ENCODE results near the gene MSLN. TPM values are rescaled to one million over a fixed set of nuclear protein-coding genes. Genes with fewer than 3 reads are reported as not detected.

Gene MSLN
- total and polyA plus RNA-seq, 2 donors (not counting 3 experiments of a cell fraction or from before 2014, with no cell fraction given): not detected

- no peaks in the 10 kb centered on the region for H3K79me2 ChIP-seq (ENCODE audit: control insufficient read depth, insufficient read depth, low read length)
- no peaks in the 10 kb centered on the region for H3K36me3 ChIP-seq (ENCODE audit: control insufficient read depth in 2 of 2, extremely low read depth in 1 of 2, insufficient read depth in 2 of 2, low read length in 2 of 2)
- TF ChIP-seq POLR2A (IDR thresholded peaks at IDR 0.05; ENCODE audit: low read depth, low read length): peak; percentile 21
- no peak for TF ChIP-seq GATA2 (IDR thresholded peaks at IDR 0.05; ENCODE audit: insufficient read depth, insufficient read length, low read depth, low read length)
- TF ChIP-seq POLR2AphosphoS5 (IDR thresholded peaks at IDR 0.05; ENCODE audit: insufficient read depth, low read depth, low read length): no peak
- peaks cover 27% of the 10 kb centered on the region for H3K4me1 ChIP-seq (ENCODE audit: control insufficient read depth, extremely low read depth, insufficient read depth, low read length)
- no peaks in the 10 kb centered on the region for H3K9me1 ChIP-seq (replicated peaks; ENCODE audit: control insufficient read depth, extremely low read depth, insufficient read depth, low read length)
- ChIA-PET POLR2A (no interaction called here), CTCF (interaction anchor here (1.7 to 5.7 kb wide), 3 partner anchors 9 to 64 kb away, joined by 4 to 34 read pairs (median 8); partner anchors contain the start of genes CHTF18, METRN and RPUSD1)
- FAIRE-seq: no peak
- H3K9ac ChIP-seq (replicated peaks; ENCODE audit: extremely low read depth, insufficient read depth, low read length): no peak overlapping the region
- H3K4me3 ChIP-seq (replicated peaks in 1 of 3; ENCODE audit: insufficient read depth in 1 of 3, low read depth in 1 of 3, low read length in 3 of 3): no peak overlapping the region
- no peaks in the 10 kb centered on the region for H3K27me3 ChIP-seq (ENCODE audit: control insufficient read depth in 2 of 2, insufficient read depth in 2 of 2, low read length in 2 of 2)
- no peaks in the 10 kb centered on the region for H4K20me1 ChIP-seq (replicated peaks; ENCODE audit: control insufficient read depth, extremely low read depth, insufficient read depth, low read length)
- no peak overlapping the region for H2AFZ ChIP-seq (ENCODE audit: low read depth, low read length)
- H3K9me3 ChIP-seq (replicated peaks; ENCODE audit: control insufficient read depth, insufficient read depth, low read length): no peaks in the 10 kb centered on the region
- intact Hi-C loops (cut with micrococcal nuclease) (no loop called here), dilution Hi-C loops (cut with MboI; ENCODE audit: extremely low pct_ligation_motif_present, low sequenced_read_pairs) (no loop called here)
- H3K4me2 ChIP-seq (ENCODE audit: insufficient read depth, low read length): no peak overlapping the region
- BruUV-seq (replicated peaks): no TSS peak
- DNase-seq (ENCODE audit: low read depth, low spot score): no peak
- H3K27ac ChIP-seq (ENCODE audit: insufficient read depth, low read depth, low read length): no peak overlapping the region
Measured at GRCh38 chr16:724188-725040, 36.1 kb upstream of the MSLN start.

DNA sequence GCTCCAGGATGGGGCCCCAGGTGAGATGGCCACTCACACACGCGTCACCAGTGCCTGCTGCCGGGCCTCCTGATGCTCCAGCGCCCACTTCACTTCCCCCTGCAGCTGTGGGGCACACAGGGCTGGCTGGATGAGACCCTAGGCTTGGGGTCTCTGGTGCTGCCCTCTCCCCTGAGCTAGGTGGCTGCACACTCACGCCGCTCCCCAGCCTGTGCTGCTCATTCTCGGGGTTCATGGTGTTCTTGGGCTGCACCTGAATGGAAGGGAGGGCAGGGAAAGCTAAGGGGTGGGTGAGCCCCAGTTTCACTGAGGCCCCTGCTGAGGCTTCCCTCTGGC is 35.5 kb upstream of the MSLN start:
- Histone ChIP-seq H3K4me1 (ENCODE audit: control insufficient read depth, extremely low read depth, insufficient read depth, low read length) (peaks cover 25% of the 10 kb centered on the region), H3K9me1 (replicated peaks; ENCODE audit: control insufficient read depth, extremely low read depth, insufficient read depth, low read length) (no peaks in the 10 kb centered on the region), H4K20me1 (replicated peaks; ENCODE audit: control insufficient read depth, extremely low read depth, insufficient read depth, low read length) (no peaks in the 10 kb centered on the region), H3K4me2 (ENCODE audit: insufficient read depth, low read length) (no peak overlapping the region), H3K36me3 (ENCODE audit: control insufficient read depth in 2 of 2, extremely low read depth in 1 of 2, insufficient read depth in 2 of 2, low read length in 2 of 2) (no peaks in the 10 kb centered on the region), H3K4me3 (replicated peaks in 1 of 3; ENCODE audit: insufficient read depth in 1 of 3, low read depth in 1 of 3, low read length in 3 of 3) (no peak overlapping the region), H3K9me3 (replicated peaks; ENCODE audit: control insufficient read depth, insufficient read depth, low read length) (no peaks in the 10 kb centered on the region), H3K27ac (ENCODE audit: insufficient read depth, low read depth, low read length) (no peak overlapping the region), H3K79me2 (ENCODE audit: control insufficient read depth, insufficient read depth, low read length) (no peaks in the 10 kb centered on the region), H3K27me3 (ENCODE audit: control insufficient read depth in 2 of 2, insufficient read depth in 2 of 2, low read length in 2 of 2) (no peaks in the 10 kb centered on the region), H3K9ac (replicated peaks; ENCODE audit: extremely low read depth, insufficient read depth, low read length) (no peak overlapping the region), H2AFZ (ENCODE audit: low read depth, low read length) (no peak overlapping the region)
- FAIRE-seq: no peak
- dilution Hi-C loops (cut with MboI; ENCODE audit: extremely low pct_ligation_motif_present, low sequenced_read_pairs) (no loop called here), intact Hi-C loops (cut with micrococcal nuclease) (no loop called here)
- DNase-seq (ENCODE audit: low read depth, low spot score): no peak
- TF ChIP-seq JUN (IDR thresholded peaks at IDR 0.05; ENCODE audit: borderline replicate concordance, insufficient read depth, insufficient read length, low read depth) (no peak), POLR2AphosphoS5 (IDR thresholded peaks at IDR 0.05; ENCODE audit: insufficient read depth, low read depth, low read length) (no peak), GATA2 (IDR thresholded peaks at IDR 0.05; ENCODE audit: insufficient read depth, insufficient read length, low read depth, low read length) (no peak), EZH2 (IDR thresholded peaks at IDR 0.05; ENCODE audit: borderline replicate concordance, low read depth, low read length, severe bottlenecking) (no peak), MYC (IDR thresholded peaks at IDR 0.05; ENCODE audit: low read depth, low read length) (no peak), FOS (IDR thresholded peaks at IDR 0.05; ENCODE audit: borderline replicate concordance, insufficient read depth, low read length) (no peak), POLR2A (IDR thresholded peaks at IDR 0.05; ENCODE audit: low read depth, low read length) (no peak)
- TF ChIP-seq, protein P1, sequence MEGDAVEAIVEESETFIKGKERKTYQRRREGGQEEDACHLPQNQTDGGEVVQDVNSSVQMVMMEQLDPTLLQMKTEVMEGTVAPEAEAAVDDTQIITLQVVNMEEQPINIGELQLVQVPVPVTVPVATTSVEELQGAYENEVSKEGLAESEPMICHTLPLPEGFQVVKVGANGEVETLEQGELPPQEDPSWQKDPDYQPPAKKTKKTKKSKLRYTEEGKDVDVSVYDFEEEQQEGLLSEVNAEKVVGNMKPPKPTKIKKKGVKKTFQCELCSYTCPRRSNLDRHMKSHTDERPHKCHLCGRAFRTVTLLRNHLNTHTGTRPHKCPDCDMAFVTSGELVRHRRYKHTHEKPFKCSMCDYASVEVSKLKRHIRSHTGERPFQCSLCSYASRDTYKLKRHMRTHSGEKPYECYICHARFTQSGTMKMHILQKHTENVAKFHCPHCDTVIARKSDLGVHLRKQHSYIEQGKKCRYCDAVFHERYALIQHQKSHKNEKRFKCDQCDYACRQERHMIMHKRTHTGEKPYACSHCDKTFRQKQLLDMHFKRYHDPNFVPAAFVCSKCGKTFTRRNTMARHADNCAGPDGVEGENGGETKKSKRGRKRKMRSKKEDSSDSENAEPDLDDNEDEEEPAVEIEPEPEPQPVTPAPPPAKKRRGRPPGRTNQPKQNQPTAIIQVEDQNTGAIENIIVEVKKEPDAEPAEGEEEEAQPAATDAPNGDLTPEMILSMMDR (IDR thresholded peaks at IDR 0.05; ENCODE audit: extremely low read depth in 1 of 2, insufficient read depth in 1 of 2, low read depth in 1 of 2, low read length in 2 of 2): no peak
- TF ChIP-seq, protein P2, sequence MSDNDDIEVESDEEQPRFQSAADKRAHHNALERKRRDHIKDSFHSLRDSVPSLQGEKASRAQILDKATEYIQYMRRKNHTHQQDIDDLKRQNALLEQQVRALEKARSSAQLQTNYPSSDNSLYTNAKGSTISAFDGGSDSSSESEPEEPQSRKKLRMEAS (IDR thresholded peaks at IDR 0.05; ENCODE audit: insufficient read depth, insufficient read length): no peak
- CTCF ChIA-PET: interaction anchor here (1.4 to 5.7 kb wide), 4 partner anchors 9 to 63 kb away, joined by 3 to 34 read pairs (median 6); partner anchors contain the start of genes CHTF18, METRN and RPUSD1
- BruUV-seq (replicated peaks): no TSS peak
- POLR2A ChIA-PET: no interaction called here

Data from endothelial cell of umbilical vein (primary cell).